ENCODE measurements around the gene SSX2IP. TPM values are rescaled to one million over a fixed set of nuclear protein-coding genes. Genes with fewer than 3 reads are reported as not detected.
"Not testable (repeated sequence)": the region's sequence is repeated elsewhere in the genome, so short reads cannot be mapped to it uniquely, and the experiment has no call there.

The SSX2IP gene
- total and polyA plus RNA-seq, 2 experiments from 2014 or later, result 26.5 to 38.0 TPM

DNA sequence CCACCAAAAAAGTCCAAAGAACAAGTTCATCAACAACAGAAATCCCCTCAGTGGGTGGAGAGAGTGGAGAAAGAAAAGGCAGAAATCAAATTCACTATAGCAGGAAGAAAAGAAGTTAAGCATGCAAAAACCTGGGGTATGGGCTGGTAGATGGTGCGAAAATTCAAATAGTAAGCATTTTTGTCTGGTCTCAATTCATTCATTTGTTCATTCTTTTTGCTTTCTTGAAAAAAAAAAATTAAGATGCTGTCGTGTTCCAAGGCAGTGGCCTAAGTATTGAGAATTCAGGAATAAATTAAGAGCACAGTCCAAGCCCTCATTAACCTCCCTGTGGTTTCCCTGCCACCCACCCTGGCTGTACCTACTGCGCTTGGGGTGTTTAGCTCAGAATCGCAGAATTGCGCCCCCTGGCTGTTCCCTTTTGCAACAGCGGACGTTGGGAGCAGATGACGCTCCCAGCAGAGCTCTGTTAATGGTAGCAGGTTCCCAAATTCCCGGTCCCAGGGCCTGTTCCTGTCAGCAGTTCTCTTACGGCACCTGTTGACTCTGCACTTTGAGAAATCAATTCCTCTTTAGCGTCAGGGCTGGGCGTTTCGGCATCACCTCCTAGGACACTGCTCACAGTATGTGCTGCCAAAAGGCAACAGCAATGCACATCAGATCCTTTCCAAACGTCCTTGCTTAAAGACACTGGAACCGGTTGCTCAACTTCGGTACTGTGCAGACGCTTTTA lies 34.0 kb upstream of the SSX2IP start:
- WGBS (ENCODE audit: low lambda C conversion rate, missing lambda C conversion rate), result 66% methylated on average over 17 of the region's 17 CpGs
- H2AFZ ChIP-seq, result no peak overlapping the region
- TF ChIP-seq, protein P1, sequence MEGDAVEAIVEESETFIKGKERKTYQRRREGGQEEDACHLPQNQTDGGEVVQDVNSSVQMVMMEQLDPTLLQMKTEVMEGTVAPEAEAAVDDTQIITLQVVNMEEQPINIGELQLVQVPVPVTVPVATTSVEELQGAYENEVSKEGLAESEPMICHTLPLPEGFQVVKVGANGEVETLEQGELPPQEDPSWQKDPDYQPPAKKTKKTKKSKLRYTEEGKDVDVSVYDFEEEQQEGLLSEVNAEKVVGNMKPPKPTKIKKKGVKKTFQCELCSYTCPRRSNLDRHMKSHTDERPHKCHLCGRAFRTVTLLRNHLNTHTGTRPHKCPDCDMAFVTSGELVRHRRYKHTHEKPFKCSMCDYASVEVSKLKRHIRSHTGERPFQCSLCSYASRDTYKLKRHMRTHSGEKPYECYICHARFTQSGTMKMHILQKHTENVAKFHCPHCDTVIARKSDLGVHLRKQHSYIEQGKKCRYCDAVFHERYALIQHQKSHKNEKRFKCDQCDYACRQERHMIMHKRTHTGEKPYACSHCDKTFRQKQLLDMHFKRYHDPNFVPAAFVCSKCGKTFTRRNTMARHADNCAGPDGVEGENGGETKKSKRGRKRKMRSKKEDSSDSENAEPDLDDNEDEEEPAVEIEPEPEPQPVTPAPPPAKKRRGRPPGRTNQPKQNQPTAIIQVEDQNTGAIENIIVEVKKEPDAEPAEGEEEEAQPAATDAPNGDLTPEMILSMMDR (IDR thresholded peaks at IDR 0.05; ENCODE audit: poor library complexity), result peak; percentile 28
- TF ChIP-seq EZH2phosphoT487 (IDR thresholded peaks at IDR 0.05; ENCODE audit: low read depth, severe bottlenecking, unreplicated experiment), result no peak

DNA sequence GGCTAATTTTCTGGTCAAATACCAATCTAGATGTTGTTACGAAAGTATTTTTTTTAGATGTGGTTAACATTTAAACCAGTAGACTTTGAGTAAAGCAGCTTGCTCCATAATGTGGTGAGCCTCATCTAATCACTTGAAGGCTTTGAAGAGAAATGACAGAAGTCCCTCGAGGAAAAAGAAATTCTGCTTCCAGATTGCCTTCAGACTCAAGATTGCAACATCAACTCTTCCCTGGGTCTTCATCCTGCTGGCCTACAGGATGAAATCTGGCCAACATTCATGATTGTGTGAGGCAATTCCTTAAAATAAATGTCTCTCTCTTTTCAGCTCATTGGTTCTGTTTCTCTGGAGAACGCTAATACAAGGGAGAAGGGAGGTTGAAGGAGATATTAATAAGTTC lies 32.5 kb upstream of the SSX2IP start:
- no peaks in the 10 kb centered on the region for H3K9me2 ChIP-seq (replicated peaks; ENCODE audit: insufficient read depth)
- 85% methylated on average over 3 of the region's 3 CpGs for WGBS (ENCODE audit: low lambda C conversion rate, missing lambda C conversion rate)
- no peak overlapping the region for H3K4me2 ChIP-seq
- no peaks in the 10 kb centered on the region for H4K20me1 ChIP-seq (ENCODE audit: insufficient read depth, poor library complexity, severe bottlenecking)
- H3K4me3 ChIP-seq, result no peak overlapping the region
- H3K27ac ChIP-seq, result peak overlapping the region; percentile 86
- H3K9me3 ChIP-seq (ENCODE audit: low read depth), result no peaks in the 10 kb centered on the region
- H3K4me1 ChIP-seq (ENCODE audit: insufficient read depth), result peaks cover 33% of the 10 kb centered on the region
- H3K79me2 ChIP-seq, result no peaks in the 10 kb centered on the region
- TF ChIP-seq, protein P1 (IDR thresholded peaks at IDR 0.05; ENCODE audit: poor library complexity), result no peak
- TF ChIP-seq EZH2 (IDR thresholded peaks at IDR 0.05; ENCODE audit: borderline replicate concordance) (no peak), EZH2phosphoT487 (IDR thresholded peaks at IDR 0.05; ENCODE audit: low read depth, severe bottlenecking, unreplicated experiment) (no peak)
- no peak overlapping the region for H2AFZ ChIP-seq
- H3K36me3 ChIP-seq (replicated peaks; ENCODE audit: insufficient read depth, low read depth), result no peaks in the 10 kb centered on the region
- no peak for DNase-seq (ENCODE audit: low spot score)
- H3K27me3 ChIP-seq, result no peaks in the 10 kb centered on the region

More for the DNA sequence above, 34.0 kb upstream of the SSX2IP start:
- H3K9me2 ChIP-seq (replicated peaks; ENCODE audit: insufficient read depth), result no peaks in the 10 kb centered on the region
- H3K36me3 ChIP-seq (replicated peaks; ENCODE audit: insufficient read depth, low read depth), result no peaks in the 10 kb centered on the region
- H3K9me3 ChIP-seq (ENCODE audit: low read depth), result no peaks in the 10 kb centered on the region
- H4K20me1 ChIP-seq (ENCODE audit: insufficient read depth, poor library complexity, severe bottlenecking), result no peaks in the 10 kb centered on the region
- H3K27ac ChIP-seq, result no peak overlapping the region
- H3K4me3 ChIP-seq, result no peak overlapping the region
- H3K4me2 ChIP-seq, result no peak overlapping the region
- DNase-seq (ENCODE audit: low spot score), result no peak
- H3K27me3 ChIP-seq, result no peaks in the 10 kb centered on the region
- H3K4me1 ChIP-seq (ENCODE audit: insufficient read depth), result peaks cover 27% of the 10 kb centered on the region
- no peaks in the 10 kb centered on the region for H3K79me2 ChIP-seq

DNA sequence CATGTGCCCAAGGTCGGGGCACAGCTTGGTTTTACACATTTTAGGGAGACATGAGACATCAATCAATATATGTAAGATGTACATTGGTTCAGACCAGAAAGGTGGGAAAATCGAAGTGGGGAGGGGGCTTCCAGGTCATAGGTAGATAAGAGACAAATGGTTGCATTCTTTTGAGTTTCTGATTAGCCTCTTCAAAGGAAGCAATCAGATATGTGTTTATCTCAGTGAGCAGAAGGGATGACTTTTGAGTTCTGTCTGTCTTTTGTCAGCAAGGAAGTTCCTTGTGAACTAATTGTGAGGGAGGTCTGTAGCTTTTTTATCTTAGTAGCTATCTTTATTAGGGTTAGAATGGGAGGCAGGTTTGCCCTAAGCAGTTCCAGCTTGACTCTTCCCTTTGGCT lies 31.6 kb upstream of the SSX2IP start:
- not testable (repeated sequence) for DNase-seq (ENCODE audit: low spot score); H3K79me2 ChIP-seq; H4K20me1 ChIP-seq (ENCODE audit: insufficient read depth, poor library complexity, severe bottlenecking); H3K9me2 ChIP-seq (replicated peaks; ENCODE audit: insufficient read depth); H3K9me3 ChIP-seq (ENCODE audit: low read depth); H3K4me3 ChIP-seq; H3K4me2 ChIP-seq; H3K36me3 ChIP-seq (replicated peaks; ENCODE audit: insufficient read depth, low read depth); H3K27me3 ChIP-seq; H2AFZ ChIP-seq
- Histone ChIP-seq H3K27ac (peak overlapping the region; percentile 86), H3K4me1 (ENCODE audit: insufficient read depth) (peaks cover 33% of the 10 kb centered on the region)
- WGBS (ENCODE audit: low lambda C conversion rate, missing lambda C conversion rate), result 32% methylated on average over 2 of the region's 2 CpGs

DNA sequence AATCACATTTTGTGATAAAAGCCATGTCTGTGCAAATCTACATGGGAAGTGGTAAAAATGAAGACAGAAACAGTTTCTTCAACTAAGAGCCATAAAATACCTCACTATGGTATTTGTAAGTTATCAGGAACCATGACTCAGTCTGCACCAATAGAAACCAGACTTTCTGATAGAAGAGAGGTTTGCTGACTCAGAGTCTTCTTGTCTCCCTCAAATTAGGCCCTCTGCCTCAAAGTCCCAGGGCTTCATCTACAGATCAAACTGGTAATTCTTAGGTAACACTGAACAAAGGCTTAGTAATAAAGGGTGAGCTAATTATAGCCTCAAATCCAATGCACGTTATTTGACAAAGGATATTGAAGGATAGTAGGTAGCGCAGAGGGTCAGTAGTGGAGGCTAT lies 30.9 kb upstream of the SSX2IP start:
- Histone ChIP-seq H3K27me3 (no peaks in the 10 kb centered on the region), H3K36me3 (replicated peaks; ENCODE audit: insufficient read depth, low read depth) (no peaks in the 10 kb centered on the region), H3K27ac (peak overlapping the region; percentile 86), H3K4me2 (peak overlapping the region; percentile 58), H4K20me1 (ENCODE audit: insufficient read depth, poor library complexity, severe bottlenecking) (no peaks in the 10 kb centered on the region), H3K9me3 (ENCODE audit: low read depth) (no peaks in the 10 kb centered on the region), H3K4me1 (ENCODE audit: insufficient read depth) (peaks cover 33% of the 10 kb centered on the region), H3K79me2 (no peaks in the 10 kb centered on the region), H2AFZ (no peak overlapping the region), H3K4me3 (no peak overlapping the region), H3K9me2 (replicated peaks; ENCODE audit: insufficient read depth) (no peaks in the 10 kb centered on the region)
- TF ChIP-seq EZH2 (IDR thresholded peaks at IDR 0.05; ENCODE audit: borderline replicate concordance), result no peak
- TF ChIP-seq, protein P1 (IDR thresholded peaks at IDR 0.05; ENCODE audit: poor library complexity), result no peak
- no peak for TF ChIP-seq EZH2phosphoT487 (IDR thresholded peaks at IDR 0.05; ENCODE audit: low read depth, severe bottlenecking, unreplicated experiment)
- DNase-seq (ENCODE audit: low spot score), result peak; percentile 68
- 61% methylated on average over 2 of the region's 2 CpGs for WGBS (ENCODE audit: low lambda C conversion rate, missing lambda C conversion rate)

Data from hepatocyte (in vitro differentiated cells).